HCT116 (cell line): Measurements from ENCODE around the gene TLCD1. TPM values are rescaled to one million over a fixed set of nuclear protein-coding genes. Genes with fewer than 3 reads are reported as not detected.

ENCODE experiments used
- ATAC-seq: fragments of 200-7000 bp; cut with Tn5 transposase; 2 replicates; pipeline ENCODE4 v1.9.1; 2020; ENCODE audit warnings: mild to moderate bottlenecking, moderate library complexity
- BruUV-seq: library from RNA; stranded (reverse); fragments of 400-500 nt; replicated peaks from 2 replicates; lab custom pipeline; 2021; lab: Mats Ljungman, UMichigan
- CTCF ChIA-PET: fragments of 300-600 bp; sonication (Branson Sonifier 250); formaldehyde crosslinking; loops from one replicate; lab custom pipeline; 2021; ENCODE audit warnings: antibody characterized with exemption; lab: Charles Lee
- POLR2A ChIA-PET: fragments of 300-600, 350-600 bp; sonication (Branson Sonifier 250); formaldehyde crosslinking; loops from one replicate; lab custom pipeline; 2021; ENCODE audit warnings: antibody characterized with exemption; lab: Charles Lee
- RAD21 ChIA-PET, 2 experiments: fragments of 300-600 bp; sonication (Branson Sonifier 250); formaldehyde crosslinking; loops; one replicate each; lab custom pipeline; 2023; ENCODE audit warnings: low total read pairs in 2 of 2; ENCODE audit not compliant: uncharacterized antibody in 2 of 2, unreplicated experiment in 2 of 2, low non-redundant PET in 1 of 2; lab: Charles Lee
- DNase-seq: peaks from one replicate; pipeline ENCODE4 v3.0.0-alpha.2; 2010; ENCODE audit warnings: low read depth, low spot score
- H2AFZ ChIP-seq: fragments of 200-600 bp; shearing (Covaris generic), sonication (generic); 2 replicates; pipeline ENCODE4 v1.6.1; 2017; ENCODE audit warnings: low read depth, mixed run types, mixed read lengths, antibody characterized with exemption, low read length; ENCODE audit not compliant: poor library complexity, severe bottlenecking
- H3K27ac ChIP-seq: 2 replicates; pipeline ENCODE4 v1.5.1; 2012; ENCODE audit warnings: low read depth, low read length
- H3K27me3 ChIP-seq: fragments of 200-600 bp; sonication (generic); 2 replicates; pipeline ENCODE4 v1.6.1; 2016; ENCODE audit warnings: mixed run types, low read length, mixed read lengths; ENCODE audit not compliant: insufficient read depth
- H3K36me3 ChIP-seq, 2 experiments: fragments of 200-500 bp in 1 of 2; fragments of 200-600 bp in 1 of 2; sonication (Bioruptor generic) in 1 of 2; sonication (generic) in 1 of 2; 2 replicates each; pipeline versions ENCODE4 v1.5.1 to v1.6.1; 2014 to 2016; ENCODE audit warnings: low read length in 2 of 2, inconsistent platforms in 1 of 2, mixed read lengths in 1 of 2, mixed run types in 1 of 2; ENCODE audit not compliant: insufficient read depth in 2 of 2, control insufficient read depth in 1 of 2
- H3K4me1 ChIP-seq, 2 experiments: fragments of 200-600 bp in 1 of 2; sonication (generic) in 1 of 2; 2 replicates each; pipeline versions ENCODE4 v1.5.1 to v1.6.1; 2012 to 2017; ENCODE audit warnings: low read length in 2 of 2, inconsistent platforms in 1 of 2, mild to moderate bottlenecking in 1 of 2, mixed read lengths in 1 of 2, mixed run types in 1 of 2, moderate library complexity in 1 of 2; ENCODE audit not compliant: insufficient read depth in 2 of 2, control insufficient read depth in 1 of 2
- H3K4me2 ChIP-seq: fragments of 200-600 bp; sonication (generic); 2 replicates; pipeline ENCODE4 v1.6.1; 2017; ENCODE audit warnings: mixed run types, low read length, mixed read lengths
- H3K4me3 ChIP-seq, 2 experiments: fragments of 200-600 bp in 1 of 2; sonication (generic) in 1 of 2; replicated peaks in 1 of 2; 2 replicates each; pipeline ENCODE4 v1.5.1; 2011 to 2016; ENCODE audit warnings: low read length in 2 of 2, control low read depth in 1 of 2, low read depth in 1 of 2, mild to moderate bottlenecking in 1 of 2, mixed read lengths in 1 of 2, mixed run types in 1 of 2
- H3K79me2 ChIP-seq: fragments of 200-600 bp; sonication (generic); 2 replicates; pipeline ENCODE4 v1.6.1; 2017; ENCODE audit warnings: mild to moderate bottlenecking, mixed run types, low read length, moderate library complexity, mixed read lengths; ENCODE audit not compliant: insufficient read depth
- H3K9ac ChIP-seq: fragments of 200-600 bp; sonication (generic); 2 replicates; pipeline ENCODE4 v1.6.1; 2016; ENCODE audit warnings: low read length, mixed read lengths
- H3K9me2 ChIP-seq: fragments of 200-600 bp; sonication (generic), shearing (Covaris generic); 2 replicates; pipeline ENCODE4 v1.6.1; 2017; ENCODE audit warnings: mixed run types, mild to moderate bottlenecking, moderate library complexity; ENCODE audit not compliant: insufficient read depth
- H3K9me3 ChIP-seq, 2 experiments: fragments of 200-500 bp in 1 of 2; fragments of 200-600 bp in 1 of 2; sonication (Bioruptor generic) in 1 of 2; sonication (generic) in 1 of 2; 2 replicates each; pipeline ENCODE4 v1.6.1; 2014 to 2017; ENCODE audit warnings: low read length in 2 of 2, mixed read lengths in 2 of 2, inconsistent platforms in 1 of 2, low read depth in 1 of 2, mild to moderate bottlenecking in 1 of 2, mixed run types in 1 of 2, moderate library complexity in 1 of 2; ENCODE audit not compliant: control insufficient read depth in 1 of 2, insufficient read depth in 1 of 2
- H4K20me1 ChIP-seq: fragments of 200-600 bp; sonication (generic), shearing (Covaris generic); 2 replicates; pipeline ENCODE4 v1.6.1; 2017; ENCODE audit warnings: mixed run types, mild to moderate bottlenecking, moderate library complexity; ENCODE audit not compliant: insufficient read depth
- CBX3 ChIP-seq: IDR thresholded peaks from 2 replicates; pipeline ENCODE4 v1.6.1; 2012; ENCODE audit warnings: low read depth
- EGR1 ChIP-seq: IDR thresholded peaks from 2 replicates; pipeline ENCODE4 v1.6.1; 2012; ENCODE audit warnings: low read depth
- ELF1 ChIP-seq: IDR thresholded peaks from 2 replicates; pipeline ENCODE4 v1.6.1; 2012; ENCODE audit warnings: low read depth, borderline replicate concordance
- SIN3A ChIP-seq: IDR thresholded peaks from 2 replicates; pipeline ENCODE4 v1.6.1; 2012; ENCODE audit warnings: low read depth
- SP1 ChIP-seq: IDR thresholded peaks from 2 replicates; pipeline ENCODE4 v1.6.1; 2012; ENCODE audit warnings: low read depth
- TCF7L2 ChIP-seq: IDR thresholded peaks from 2 replicates; pipeline ENCODE4 v1.7.0; 2011; ENCODE audit warnings: borderline replicate concordance, inconsistent platforms; ENCODE audit not compliant: insufficient read depth, insufficient read length; ENCODE audit errors: extremely low read depth
- ZFX ChIP-seq: fragments of 450-650 bp; IDR thresholded peaks from 2 replicates; pipeline ENCODE4 v1.6.1; 2017
- intact Hi-C: fragments of 100-400 bp; cut with micrococcal nuclease; formaldehyde crosslinking; loops from 2 replicates; pipeline ENCODE4 v1.10.0; 2022
- total RNA-seq: library from RNA; stranded (reverse); gene quantifications from one replicate; pipeline ENCODE4 v1.2.1, GENCODE V29; 2021; ENCODE audit not compliant: unreplicated experiment
- TF ChIP-seq, protein P1 (sequence below): IDR thresholded peaks from 2 replicates; pipeline ENCODE4 v1.6.1; 2012; ENCODE audit warnings: low read depth
- TF ChIP-seq, protein P2 (sequence below): IDR thresholded peaks from 2 replicates; pipeline ENCODE4 v1.6.1; 2011; ENCODE audit warnings: mild to moderate bottlenecking, low read length, moderate library complexity; ENCODE audit not compliant: insufficient replicate concordance; ENCODE audit errors: extremely low read depth

Gene TLCD1
- total RNA-seq, 1 experiment from 2014 or later = 28.3 TPM

DNA sequence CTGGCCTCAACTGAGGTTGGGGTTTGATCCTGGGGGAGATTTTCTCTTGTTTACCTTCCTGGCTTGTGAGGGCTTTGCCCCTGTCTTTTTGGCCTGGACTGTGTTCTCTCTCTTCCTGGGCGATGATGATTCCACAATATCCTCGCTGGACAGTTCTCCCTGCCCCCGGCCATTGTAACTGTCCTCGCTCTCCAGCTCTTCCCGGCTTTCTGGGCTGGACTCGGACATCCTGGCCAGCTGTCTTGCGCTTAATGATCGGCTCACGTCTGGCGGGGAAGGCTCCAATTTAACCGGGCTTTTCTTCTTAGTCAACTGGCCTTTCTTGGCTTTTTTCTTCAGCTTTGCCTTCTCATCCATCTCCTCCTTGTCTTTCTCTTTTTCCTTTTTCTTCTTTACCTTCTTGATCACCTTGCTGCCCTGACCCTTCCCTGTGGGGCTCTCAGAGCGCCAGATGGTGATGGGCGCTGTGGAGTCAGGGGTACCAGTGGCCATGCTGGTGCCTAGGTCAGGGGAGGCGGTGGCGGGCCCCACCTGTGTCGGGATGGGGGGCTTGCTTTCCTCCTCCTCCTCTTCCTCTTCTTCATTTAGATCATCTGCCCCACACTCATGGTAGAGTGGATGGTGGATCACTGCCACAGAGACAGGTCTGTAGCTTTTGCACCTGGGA, 22.3 kb downstream of the TLCD1 start:
- Histone ChIP-seq H3K36me3 (peaks cover 26 to 31% of the 10 kb centered on the region in 2 experiments), H3K9me2 (no peaks in the 10 kb centered on the region), H3K9ac (no peak overlapping the region), H3K79me2 (no peaks in the 10 kb centered on the region), H4K20me1 (no peaks in the 10 kb centered on the region), H3K4me3 (no peak overlapping the region), H2AFZ (no peak overlapping the region), H3K9me3 (no peaks in the 10 kb centered on the region), H3K4me2 (no peak overlapping the region), H3K27me3 (no peaks in the 10 kb centered on the region), H3K27ac (no peak overlapping the region), H3K4me1 (no peaks in the 10 kb centered on the region)
- RAD21 ChIA-PET = no interaction called here
- POLR2A ChIA-PET = interaction anchor here (1.0 kb wide), 1 partner anchor 16 kb away, joined by 3 read pairs; the partner anchor contains the start of gene RPL23A
- no TSS peak for BruUV-seq
- no peak for ATAC-seq
- CTCF ChIA-PET = no interaction called here
- TF ChIP-seq, protein P1, sequence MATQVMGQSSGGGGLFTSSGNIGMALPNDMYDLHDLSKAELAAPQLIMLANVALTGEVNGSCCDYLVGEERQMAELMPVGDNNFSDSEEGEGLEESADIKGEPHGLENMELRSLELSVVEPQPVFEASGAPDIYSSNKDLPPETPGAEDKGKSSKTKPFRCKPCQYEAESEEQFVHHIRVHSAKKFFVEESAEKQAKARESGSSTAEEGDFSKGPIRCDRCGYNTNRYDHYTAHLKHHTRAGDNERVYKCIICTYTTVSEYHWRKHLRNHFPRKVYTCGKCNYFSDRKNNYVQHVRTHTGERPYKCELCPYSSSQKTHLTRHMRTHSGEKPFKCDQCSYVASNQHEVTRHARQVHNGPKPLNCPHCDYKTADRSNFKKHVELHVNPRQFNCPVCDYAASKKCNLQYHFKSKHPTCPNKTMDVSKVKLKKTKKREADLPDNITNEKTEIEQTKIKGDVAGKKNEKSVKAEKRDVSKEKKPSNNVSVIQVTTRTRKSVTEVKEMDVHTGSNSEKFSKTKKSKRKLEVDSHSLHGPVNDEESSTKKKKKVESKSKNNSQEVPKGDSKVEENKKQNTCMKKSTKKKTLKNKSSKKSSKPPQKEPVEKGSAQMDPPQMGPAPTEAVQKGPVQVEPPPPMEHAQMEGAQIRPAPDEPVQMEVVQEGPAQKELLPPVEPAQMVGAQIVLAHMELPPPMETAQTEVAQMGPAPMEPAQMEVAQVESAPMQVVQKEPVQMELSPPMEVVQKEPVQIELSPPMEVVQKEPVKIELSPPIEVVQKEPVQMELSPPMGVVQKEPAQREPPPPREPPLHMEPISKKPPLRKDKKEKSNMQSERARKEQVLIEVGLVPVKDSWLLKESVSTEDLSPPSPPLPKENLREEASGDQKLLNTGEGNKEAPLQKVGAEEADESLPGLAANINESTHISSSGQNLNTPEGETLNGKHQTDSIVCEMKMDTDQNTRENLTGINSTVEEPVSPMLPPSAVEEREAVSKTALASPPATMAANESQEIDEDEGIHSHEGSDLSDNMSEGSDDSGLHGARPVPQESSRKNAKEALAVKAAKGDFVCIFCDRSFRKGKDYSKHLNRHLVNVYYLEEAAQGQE = no peak
- DNase-seq = no peak
- intact Hi-C loops = no loop called here

DNA sequence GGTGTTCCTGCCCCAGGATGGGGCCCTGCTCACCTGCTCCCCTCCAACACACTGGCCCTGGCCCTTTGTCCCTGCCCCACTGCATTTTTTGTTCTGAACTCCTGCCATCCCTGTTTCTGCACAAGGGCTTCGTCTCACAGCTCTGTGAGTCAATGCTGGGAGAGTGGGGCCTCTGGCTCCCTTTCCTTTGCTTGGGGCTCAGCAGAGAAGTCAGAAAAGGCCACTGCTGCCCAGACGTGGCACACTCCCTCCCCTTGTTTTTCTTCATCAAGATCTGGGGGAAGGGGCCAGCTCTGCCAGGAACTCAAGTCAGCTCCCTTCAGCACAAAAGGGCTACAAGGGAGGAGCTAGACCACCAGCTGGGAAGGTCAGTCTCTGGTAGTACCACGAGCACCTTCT, 23.3 kb downstream of the TLCD1 start:
- DNase-seq = no peak
- Histone ChIP-seq H3K36me3 (peaks cover 34 to 38% of the 10 kb centered on the region in 2 experiments), H3K4me2 (no peak overlapping the region), H3K9ac (no peak overlapping the region), H3K9me3 (no peaks in the 10 kb centered on the region), H3K9me2 (no peaks in the 10 kb centered on the region), H3K4me3 (no peak overlapping the region), H3K79me2 (no peaks in the 10 kb centered on the region), H4K20me1 (no peaks in the 10 kb centered on the region), H3K4me1 (no peaks in the 10 kb centered on the region), H3K27me3 (no peaks in the 10 kb centered on the region), H2AFZ (no peak overlapping the region), H3K27ac (no peak overlapping the region)
- ChIA-PET CTCF (no interaction called here), POLR2A (interaction anchor here (1.0 kb wide), 1 partner anchor 17 kb away, joined by 3 read pairs; the partner anchor contains the start of gene RPL23A), RAD21 (no interaction called here)
- no peak for ATAC-seq
- BruUV-seq = no TSS peak
- intact Hi-C loops = no loop called here
- TF ChIP-seq CBX3 (no peak), ELF1 (no peak), ZFX (no peak), TCF7L2 (no peak), EGR1 (no peak), SIN3A (no peak), SP1 (no peak)
- TF ChIP-seq, protein P1 = no peak
- TF ChIP-seq, protein P2, sequence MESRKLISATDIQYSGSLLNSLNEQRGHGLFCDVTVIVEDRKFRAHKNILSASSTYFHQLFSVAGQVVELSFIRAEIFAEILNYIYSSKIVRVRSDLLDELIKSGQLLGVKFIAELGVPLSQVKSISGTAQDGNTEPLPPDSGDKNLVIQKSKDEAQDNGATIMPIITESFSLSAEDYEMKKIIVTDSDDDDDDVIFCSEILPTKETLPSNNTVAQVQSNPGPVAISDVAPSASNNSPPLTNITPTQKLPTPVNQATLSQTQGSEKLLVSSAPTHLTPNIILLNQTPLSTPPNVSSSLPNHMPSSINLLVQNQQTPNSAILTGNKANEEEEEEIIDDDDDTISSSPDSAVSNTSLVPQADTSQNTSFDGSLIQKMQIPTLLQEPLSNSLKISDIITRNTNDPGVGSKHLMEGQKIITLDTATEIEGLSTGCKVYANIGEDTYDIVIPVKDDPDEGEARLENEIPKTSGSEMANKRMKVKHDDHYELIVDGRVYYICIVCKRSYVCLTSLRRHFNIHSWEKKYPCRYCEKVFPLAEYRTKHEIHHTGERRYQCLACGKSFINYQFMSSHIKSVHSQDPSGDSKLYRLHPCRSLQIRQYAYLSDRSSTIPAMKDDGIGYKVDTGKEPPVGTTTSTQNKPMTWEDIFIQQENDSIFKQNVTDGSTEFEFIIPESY = no peak
